Thoracic aorta (tissue), 2 donors: ENCODE results near the gene MICAL3. TPM values are rescaled to one million over a fixed set of nuclear protein-coding genes. Genes with fewer than 3 reads are reported as not detected.

ENCODE experiments used
- ATAC-seq: fragments of 150-250 bp; one replicate; pipeline ENCODE4 v1.8.0; 2017; ENCODE audit warnings: low read depth; ENCODE audit not compliant: insufficient number of reproducible peaks, low FRiP score
- DNase-seq: peaks from one replicate; pipeline ENCODE4 v3.0.0-alpha.2; 2020; ENCODE audit warnings: low spot score
- H3K27ac ChIP-seq, 2 donors: fragments of 200-600 bp; sonication (generic); 1 replicate in 1 of 2; 2 replicates in 1 of 2; pipeline ENCODE4 v1.5.1; 2016; ENCODE audit warnings: mild to moderate bottlenecking in 2 of 2, moderate library complexity in 2 of 2
- H3K27me3 ChIP-seq: fragments of 200-600 bp; sonication (generic); replicated peaks from 2 replicates; pipeline ENCODE4 v1.6.0; 2016; ENCODE audit warnings: mild to moderate bottlenecking; ENCODE audit not compliant: insufficient read depth
- H3K36me3 ChIP-seq: fragments of 200-600 bp; sonication (generic); one replicate; pipeline ENCODE4 v1.5.1; 2016
- H3K4me1 ChIP-seq, 2 donors: fragments of 200-600 bp; sonication (generic); 1 replicate in 1 of 2; 2 replicates in 1 of 2; pipeline versions ENCODE4 v1.5.1 to v1.6.0; 2016; ENCODE audit warnings: low read depth in 2 of 2, mild to moderate bottlenecking in 1 of 2; ENCODE audit not compliant: control insufficient read depth in 1 of 2
- H3K4me3 ChIP-seq: fragments of 200-600 bp; sonication (generic); 2 replicates; pipeline ENCODE4 v1.5.1; 2016; ENCODE audit warnings: mild to moderate bottlenecking
- H3K9me3 ChIP-seq: fragments of 200-600 bp; sonication (generic); 2 replicates; pipeline ENCODE4 v1.5.1; 2016
- total RNA-seq, 2 donors: library from RNA; depleted of rRNA; stranded (reverse); fragments of >200 nt; gene quantifications; one replicate each; pipeline versions ENCODE4 v1.1.0 to v1.2.3, GENCODE V29; 2016
- TF ChIP-seq, protein P1 (sequence below): fragments of 200-600 bp; sonication (generic); IDR thresholded peaks from one replicate; pipeline ENCODE4 v1.5.1; 2019; ENCODE audit warnings: antibody characterized with exemption

The MICAL3 gene
- total RNA-seq, 2 donors from 2014 or later = 45.2 to 78.0 TPM

DNA sequence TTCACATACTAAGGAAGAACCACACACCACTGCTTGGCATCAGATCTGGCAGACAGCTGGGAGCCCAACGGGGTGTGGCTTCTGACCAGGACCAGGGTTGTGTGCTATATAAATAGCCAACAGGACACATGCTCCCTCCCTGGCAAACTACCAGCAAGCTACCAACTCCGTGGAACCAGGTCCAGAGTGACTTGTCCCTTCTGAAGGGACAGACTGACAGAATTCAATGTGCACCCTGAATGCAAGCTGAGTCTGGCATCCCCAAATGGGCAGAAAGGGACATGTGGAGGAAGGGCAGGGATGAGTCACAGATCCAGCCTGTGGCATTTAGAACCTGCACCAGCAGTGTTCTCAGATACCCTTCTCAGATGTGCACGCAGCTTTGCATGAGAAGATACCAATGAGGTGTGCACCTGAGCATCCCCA is 92.9 kb downstream of the MICAL3 start:
- H3K4me3 ChIP-seq = no peak overlapping the region
- H3K9me3 ChIP-seq = no peaks in the 10 kb centered on the region
- peaks cover 6 to 14% of the 10 kb centered on the region in 2 donors for H3K4me1 ChIP-seq
- H3K27ac ChIP-seq = no peak overlapping the region
- TF ChIP-seq, protein P1, sequence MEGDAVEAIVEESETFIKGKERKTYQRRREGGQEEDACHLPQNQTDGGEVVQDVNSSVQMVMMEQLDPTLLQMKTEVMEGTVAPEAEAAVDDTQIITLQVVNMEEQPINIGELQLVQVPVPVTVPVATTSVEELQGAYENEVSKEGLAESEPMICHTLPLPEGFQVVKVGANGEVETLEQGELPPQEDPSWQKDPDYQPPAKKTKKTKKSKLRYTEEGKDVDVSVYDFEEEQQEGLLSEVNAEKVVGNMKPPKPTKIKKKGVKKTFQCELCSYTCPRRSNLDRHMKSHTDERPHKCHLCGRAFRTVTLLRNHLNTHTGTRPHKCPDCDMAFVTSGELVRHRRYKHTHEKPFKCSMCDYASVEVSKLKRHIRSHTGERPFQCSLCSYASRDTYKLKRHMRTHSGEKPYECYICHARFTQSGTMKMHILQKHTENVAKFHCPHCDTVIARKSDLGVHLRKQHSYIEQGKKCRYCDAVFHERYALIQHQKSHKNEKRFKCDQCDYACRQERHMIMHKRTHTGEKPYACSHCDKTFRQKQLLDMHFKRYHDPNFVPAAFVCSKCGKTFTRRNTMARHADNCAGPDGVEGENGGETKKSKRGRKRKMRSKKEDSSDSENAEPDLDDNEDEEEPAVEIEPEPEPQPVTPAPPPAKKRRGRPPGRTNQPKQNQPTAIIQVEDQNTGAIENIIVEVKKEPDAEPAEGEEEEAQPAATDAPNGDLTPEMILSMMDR = no peak
- ATAC-seq = no peak
- no peaks in the 10 kb centered on the region for H3K36me3 ChIP-seq
- DNase-seq = no peak
- no peaks in the 10 kb centered on the region for H3K27me3 ChIP-seq

DNA sequence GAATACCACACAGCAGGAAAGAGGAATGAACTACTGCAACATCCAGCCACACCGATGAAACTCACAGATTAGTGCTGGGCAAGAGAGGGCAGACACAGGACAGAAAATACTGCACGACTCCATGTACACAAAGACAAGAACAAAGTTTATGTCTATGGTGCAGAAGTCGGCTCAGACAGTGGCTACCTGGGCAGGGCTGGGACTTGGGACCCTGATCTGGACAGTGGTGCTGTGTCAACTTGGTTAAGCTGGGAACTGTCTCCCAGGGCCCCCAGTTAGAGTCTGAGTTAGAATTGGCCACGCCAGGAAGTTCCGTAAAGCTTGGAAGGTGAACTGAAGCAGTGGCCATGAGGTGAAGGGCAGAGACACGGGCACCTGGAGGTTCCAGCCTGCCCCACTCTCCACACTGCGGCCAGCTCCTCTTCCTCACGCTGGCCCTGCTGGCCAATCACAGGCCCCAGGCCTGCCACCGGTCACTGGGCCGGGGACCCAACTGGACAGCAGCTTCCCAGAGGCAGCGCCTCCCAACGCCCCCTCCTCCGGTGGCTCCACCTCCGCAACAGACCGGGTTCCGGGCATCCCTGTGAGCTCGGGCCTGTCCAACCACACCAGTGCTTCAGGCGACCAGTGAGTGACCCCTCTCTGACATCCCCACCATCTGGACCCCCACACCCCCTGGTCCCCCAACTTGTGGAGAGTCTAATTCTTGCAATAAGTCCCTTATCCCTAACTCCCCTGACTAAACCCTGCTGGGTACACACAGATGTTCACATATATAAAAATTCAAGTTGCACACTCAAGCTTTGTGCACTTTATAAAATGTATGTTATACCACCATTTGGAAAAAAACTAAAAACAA is 93.7 kb downstream of the MICAL3 start:
- no peak for DNase-seq
- no peak overlapping the region for H3K27ac ChIP-seq
- ATAC-seq = no peak
- no peaks in the 10 kb centered on the region for H3K9me3 ChIP-seq
- H3K36me3 ChIP-seq = no peaks in the 10 kb centered on the region
- H3K4me3 ChIP-seq = no peak overlapping the region
- peaks cover 6 to 14% of the 10 kb centered on the region in 2 donors for H3K4me1 ChIP-seq
- no peaks in the 10 kb centered on the region for H3K27me3 ChIP-seq
- TF ChIP-seq, protein P1 = no peak

DNA sequence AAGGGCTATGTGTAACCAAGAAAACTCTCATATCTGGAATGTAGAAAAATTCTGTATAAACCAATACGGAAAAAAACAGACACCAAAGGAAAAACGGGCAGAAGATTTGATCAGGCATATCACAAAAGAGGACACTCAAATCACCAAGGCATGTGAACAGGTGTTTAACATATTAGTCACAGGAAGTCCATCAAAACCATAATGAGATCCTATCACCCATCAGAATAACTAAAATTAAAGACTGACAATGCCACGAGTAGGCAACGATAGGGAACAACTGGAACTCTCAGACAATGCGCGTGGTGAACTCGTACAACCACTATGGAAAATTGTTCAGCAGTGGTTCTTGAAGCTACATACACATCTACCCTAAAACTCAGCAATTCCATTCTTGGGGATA is 94.5 kb downstream of the MICAL3 start:
- ATAC-seq = no peak
- H3K36me3 ChIP-seq = no peaks in the 10 kb centered on the region
- TF ChIP-seq, protein P1 = no peak
- no peak overlapping the region for H3K27ac ChIP-seq
- H3K27me3 ChIP-seq = no peaks in the 10 kb centered on the region
- peaks cover 6 to 20% of the 10 kb centered on the region in 2 donors for H3K4me1 ChIP-seq
- H3K9me3 ChIP-seq = no peaks in the 10 kb centered on the region
- DNase-seq = no peak
- no peak overlapping the region for H3K4me3 ChIP-seq

DNA sequence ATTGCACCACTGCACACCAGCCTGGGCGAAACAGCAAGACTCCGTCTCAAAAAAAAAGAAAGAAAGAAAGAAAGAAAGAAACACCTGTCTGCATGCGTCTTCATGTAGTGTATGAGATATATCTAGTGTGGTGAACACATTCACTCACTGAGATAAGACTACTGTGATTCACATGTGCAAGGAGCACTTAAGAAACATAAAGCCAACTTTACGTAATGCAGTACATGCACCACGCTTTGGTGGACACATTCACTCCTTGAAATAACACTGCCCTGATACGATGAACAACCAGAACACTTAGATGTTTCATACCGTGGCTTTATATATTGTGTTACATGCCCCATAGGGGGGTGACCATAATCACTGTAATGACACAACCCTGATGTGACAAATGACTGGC is 96.0 kb downstream of the MICAL3 start:
- H3K9me3 ChIP-seq = no peaks in the 10 kb centered on the region
- H3K4me1 ChIP-seq = peaks cover 17 to 35% of the 10 kb centered on the region in 2 donors
- H3K36me3 ChIP-seq = no peaks in the 10 kb centered on the region
- H3K27ac ChIP-seq = no peak overlapping the region
- ATAC-seq (no peak), DNase-seq (no peak)
- H3K4me3 ChIP-seq = no peak overlapping the region
- no peaks in the 10 kb centered on the region for H3K27me3 ChIP-seq
- TF ChIP-seq, protein P1 = no peak

DNA sequence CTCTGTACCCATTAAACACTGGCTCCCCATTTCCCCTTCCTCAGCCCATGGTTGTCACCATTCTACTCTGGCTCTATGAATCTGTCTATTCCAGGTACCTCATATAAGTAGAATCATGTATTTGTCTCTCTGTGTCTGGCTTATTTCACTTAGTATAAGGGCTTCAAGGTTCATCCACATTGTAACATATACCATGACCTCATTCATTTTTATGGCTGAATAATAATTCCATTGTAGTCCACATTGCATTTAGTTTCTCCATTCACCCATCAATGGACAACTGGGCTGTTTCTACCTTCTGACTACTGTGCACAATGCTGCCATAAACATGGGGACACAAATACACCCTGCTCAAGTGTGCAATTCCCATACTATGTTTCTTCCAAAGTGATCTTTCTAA is 97.3 kb downstream of the MICAL3 start:
- peaks cover 27 to 48% of the 10 kb centered on the region in 2 donors for H3K4me1 ChIP-seq
- TF ChIP-seq, protein P1 = no peak
- no peak overlapping the region for H3K4me3 ChIP-seq
- no peaks in the 10 kb centered on the region for H3K9me3 ChIP-seq
- H3K27me3 ChIP-seq = no peaks in the 10 kb centered on the region
- no peak overlapping the region for H3K27ac ChIP-seq
- H3K36me3 ChIP-seq = no peaks in the 10 kb centered on the region
- DNase-seq (no peak), ATAC-seq (no peak)
